Left kidney (tissue), 2 donors: ENCODE results near the gene DLEU7. TPM values are rescaled to one million over a fixed set of nuclear protein-coding genes. Genes with fewer than 3 reads are reported as not detected.

ENCODE experiments used
- DNase-seq: peaks from one replicate; pipeline ENCODE4 v3.0.0-alpha.2; 2013
- polyA plus RNA-seq: library from polyadenylated mRNA; unstranded; fragments of 120-200 nt; gene quantifications from one replicate; pipeline ENCODE4 v1.2.1, GENCODE V29; 2013; ENCODE audit not compliant: insufficient read length

The DLEU7 gene
- polyA plus RNA-seq, 1 donor, result 1.4 TPM

GRCh38 chr13:50796463-50796862 lies 47.0 kb downstream of the DLEU7 start:
- no peak for DNase-seq

- DNase-seq, result no peak
Measured at GRCh38 chr13:50794226-50794625, 49.3 kb downstream of the DLEU7 start.

GRCh38 chr13:50793026-50793425 lies 50.5 kb downstream of the DLEU7 start:
- DNase-seq, result no peak

- DNase-seq, result no peak
Measured at GRCh38 chr13:50788551-50789210, 54.8 kb downstream of the DLEU7 start.

- DNase-seq, result no peak
Measured at GRCh38 chr13:50787316-50788195, 55.9 kb downstream of the DLEU7 start.

- no peak for DNase-seq
Measured at GRCh38 chr13:50783717-50784290, 59.7 kb downstream of the DLEU7 start.

GRCh38 chr13:50783066-50783465 lies 60.4 kb downstream of the DLEU7 start:
- DNase-seq, result no peak

GRCh38 chr13:50780201-50781015 lies 63.1 kb downstream of the DLEU7 start:
- no peak for DNase-seq

GRCh38 chr13:50779443-50780200 lies 63.9 kb downstream of the DLEU7 start:
- DNase-seq, result no peak

Other genes with a start within 250 kb of the DLEU7 start
- 64.7 TPM for gene RNASEH2B, start 66.1 kb upstream of the DLEU7 start, polyA plus RNA-seq